Osteoblast (primary cell): ENCODE results near the gene CAPN11. TPM values are rescaled to one million over a fixed set of nuclear protein-coding genes. Genes with fewer than 3 reads are reported as not detected.

Experiments
- DNase-seq: peaks from one replicate; pipeline ENCODE4 v3.0.0; 2011; ENCODE audit warnings: low spot score, mixed read lengths; ENCODE audit not compliant: insufficient read length; ENCODE audit errors: missing footprints
- H2AFZ ChIP-seq: 2 replicates; pipeline ENCODE4 v1.6.0; 2011; ENCODE audit warnings: mild to moderate bottlenecking, low read length
- H3K27ac ChIP-seq: 2 replicates; pipeline ENCODE4 v1.5.1; 2011; ENCODE audit warnings: mild to moderate bottlenecking, low read depth, low read length, moderate library complexity
- H3K27me3 ChIP-seq: 2 replicates; pipeline ENCODE4 v1.6.0; 2012; ENCODE audit warnings: mild to moderate bottlenecking, control low read depth, inconsistent platforms, low read length, moderate library complexity; ENCODE audit not compliant: insufficient read depth
- H3K36me3 ChIP-seq: 2 replicates; pipeline ENCODE4 v1.5.1; 2011; ENCODE audit warnings: mild to moderate bottlenecking, low read length, control low read depth, moderate library complexity; ENCODE audit not compliant: insufficient read depth
- H3K4me1 ChIP-seq: 2 replicates; pipeline ENCODE4 v1.5.1; 2011; ENCODE audit warnings: mild to moderate bottlenecking, low read length, control low read depth, moderate library complexity; ENCODE audit not compliant: insufficient read depth
- H3K4me2 ChIP-seq: 2 replicates; pipeline ENCODE4 v1.6.0; 2011; ENCODE audit warnings: mild to moderate bottlenecking, low read length; ENCODE audit not compliant: insufficient read depth
- H3K4me3 ChIP-seq: fragments of 200-600 bp; sonication (generic); 3 replicates; pipeline ENCODE4 v1.5.1; 2012; ENCODE audit warnings: mild to moderate bottlenecking, low read length, inconsistent platforms; ENCODE audit not compliant: insufficient read depth
- H3K79me2 ChIP-seq: 2 replicates; pipeline ENCODE4 v1.6.0; 2012; ENCODE audit warnings: mild to moderate bottlenecking, low read length, control low read depth, inconsistent platforms; ENCODE audit not compliant: insufficient read depth
- H3K9me3 ChIP-seq: 2 replicates; pipeline ENCODE4 v1.5.1; 2011; ENCODE audit warnings: low read depth, low read length, control low read depth
- H4K20me1 ChIP-seq: 2 replicates; pipeline ENCODE4 v1.6.0; 2012; ENCODE audit warnings: mild to moderate bottlenecking, low read length, control low read depth; ENCODE audit not compliant: insufficient read depth
- total RNA-seq: library from RNA; depleted of rRNA; stranded (reverse); fragments of >200 nt; gene quantifications from 2 replicates; pipeline ENCODE4 v1.2.3, GENCODE V29; 2012
- TF ChIP-seq, protein P1 (sequence below): IDR thresholded peaks from 2 replicates; pipeline ENCODE4 v1.5.1; 2011; ENCODE audit warnings: mild to moderate bottlenecking, low read depth, low read length, moderate library complexity; ENCODE audit errors: extremely low read depth

Gene CAPN11
- total RNA-seq, 1 donor = not detected

DNA sequence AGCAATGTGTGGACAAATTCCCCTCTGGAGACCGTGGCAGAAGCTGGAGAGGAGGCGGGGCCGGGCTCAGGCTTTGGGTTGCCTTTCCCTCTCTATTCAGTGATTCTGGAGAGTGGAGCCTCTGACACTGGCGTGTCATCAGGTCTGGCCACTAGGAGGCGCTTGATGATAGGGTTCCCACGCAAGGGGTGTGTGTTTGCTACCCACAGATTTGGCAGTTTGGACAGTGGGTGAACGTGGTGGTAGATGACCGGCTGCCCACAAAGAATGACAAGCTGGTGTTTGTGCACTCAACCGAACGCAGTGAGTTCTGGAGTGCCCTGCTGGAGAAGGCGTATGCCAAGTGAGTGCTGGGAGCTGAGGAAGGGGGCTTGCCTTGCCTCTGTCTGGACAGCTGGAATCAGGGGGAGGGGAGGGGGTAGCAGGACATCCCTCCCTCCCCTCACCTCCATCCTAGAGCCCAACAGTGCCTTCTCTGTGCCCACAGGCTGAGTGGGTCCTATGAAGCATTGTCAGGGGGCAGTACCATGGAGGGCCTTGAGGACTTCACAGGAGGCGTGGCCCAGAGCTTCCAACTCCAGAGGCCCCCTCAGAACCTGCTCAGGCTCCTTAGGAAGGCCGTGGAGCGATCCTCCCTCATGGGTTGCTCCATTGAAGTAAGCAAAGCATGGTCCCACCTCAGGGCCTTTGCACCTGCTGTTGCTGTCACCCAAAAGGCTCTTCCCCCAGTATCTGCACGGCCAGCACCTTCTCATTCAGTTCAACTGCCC lies 14.3 kb downstream of the CAPN11 start:
- no peaks in the 10 kb centered on the region for H3K79me2 ChIP-seq
- peak; percentile 95 for DNase-seq
- no peak overlapping the region for H2AFZ ChIP-seq
- H4K20me1 ChIP-seq = no peaks in the 10 kb centered on the region
- H3K27me3 ChIP-seq = peaks cover 14% of the 10 kb centered on the region
- no peaks in the 10 kb centered on the region for H3K9me3 ChIP-seq
- no peak overlapping the region for H3K4me3 ChIP-seq
- no peak overlapping the region for H3K4me2 ChIP-seq
- TF ChIP-seq, protein P1, sequence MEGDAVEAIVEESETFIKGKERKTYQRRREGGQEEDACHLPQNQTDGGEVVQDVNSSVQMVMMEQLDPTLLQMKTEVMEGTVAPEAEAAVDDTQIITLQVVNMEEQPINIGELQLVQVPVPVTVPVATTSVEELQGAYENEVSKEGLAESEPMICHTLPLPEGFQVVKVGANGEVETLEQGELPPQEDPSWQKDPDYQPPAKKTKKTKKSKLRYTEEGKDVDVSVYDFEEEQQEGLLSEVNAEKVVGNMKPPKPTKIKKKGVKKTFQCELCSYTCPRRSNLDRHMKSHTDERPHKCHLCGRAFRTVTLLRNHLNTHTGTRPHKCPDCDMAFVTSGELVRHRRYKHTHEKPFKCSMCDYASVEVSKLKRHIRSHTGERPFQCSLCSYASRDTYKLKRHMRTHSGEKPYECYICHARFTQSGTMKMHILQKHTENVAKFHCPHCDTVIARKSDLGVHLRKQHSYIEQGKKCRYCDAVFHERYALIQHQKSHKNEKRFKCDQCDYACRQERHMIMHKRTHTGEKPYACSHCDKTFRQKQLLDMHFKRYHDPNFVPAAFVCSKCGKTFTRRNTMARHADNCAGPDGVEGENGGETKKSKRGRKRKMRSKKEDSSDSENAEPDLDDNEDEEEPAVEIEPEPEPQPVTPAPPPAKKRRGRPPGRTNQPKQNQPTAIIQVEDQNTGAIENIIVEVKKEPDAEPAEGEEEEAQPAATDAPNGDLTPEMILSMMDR = peak; percentile 96
- H3K27ac ChIP-seq = no peak overlapping the region
- no peaks in the 10 kb centered on the region for H3K36me3 ChIP-seq
- H3K4me1 ChIP-seq = peaks cover 5% of the 10 kb centered on the region

DNA sequence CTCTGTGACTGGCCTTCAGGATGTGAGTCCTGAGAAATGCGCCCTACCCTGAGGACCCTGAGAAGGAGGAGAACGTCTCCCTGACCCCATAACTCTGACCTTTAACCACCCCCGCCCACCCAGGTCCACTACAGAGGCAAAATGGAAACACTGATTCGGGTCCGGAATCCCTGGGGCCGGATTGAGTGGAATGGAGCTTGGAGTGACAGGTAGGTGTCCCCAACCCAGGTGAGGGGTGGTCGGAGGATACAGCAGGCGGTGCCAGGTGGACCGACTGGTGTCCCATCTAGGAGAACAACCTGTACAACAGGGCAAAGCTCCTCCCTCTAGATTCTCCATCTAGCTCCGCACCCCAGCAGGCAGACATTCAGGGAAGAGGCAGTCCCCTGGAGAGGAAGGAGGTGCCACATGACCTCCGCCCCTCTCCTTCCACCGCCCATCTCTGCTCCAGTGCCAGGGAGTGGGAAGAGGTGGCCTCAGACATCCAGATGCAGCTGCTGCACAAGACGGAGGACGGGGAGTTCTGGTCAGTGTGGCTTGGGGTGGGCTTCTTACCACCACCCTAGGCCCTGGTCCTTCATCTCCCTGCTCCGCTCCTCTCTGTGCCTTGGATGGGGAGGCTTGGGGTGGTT lies 17.6 kb downstream of the CAPN11 start:
- TF ChIP-seq, protein P1 = no peak
- Histone ChIP-seq H3K27me3 (peaks cover under 1% of the 10 kb centered on the region), H3K27ac (no peak overlapping the region), H3K9me3 (no peaks in the 10 kb centered on the region), H3K4me3 (no peak overlapping the region), H3K4me1 (peaks cover 21% of the 10 kb centered on the region), H2AFZ (no peak overlapping the region), H3K36me3 (no peaks in the 10 kb centered on the region), H3K4me2 (no peak overlapping the region), H4K20me1 (no peaks in the 10 kb centered on the region), H3K79me2 (no peaks in the 10 kb centered on the region)
- no peak for DNase-seq

DNA sequence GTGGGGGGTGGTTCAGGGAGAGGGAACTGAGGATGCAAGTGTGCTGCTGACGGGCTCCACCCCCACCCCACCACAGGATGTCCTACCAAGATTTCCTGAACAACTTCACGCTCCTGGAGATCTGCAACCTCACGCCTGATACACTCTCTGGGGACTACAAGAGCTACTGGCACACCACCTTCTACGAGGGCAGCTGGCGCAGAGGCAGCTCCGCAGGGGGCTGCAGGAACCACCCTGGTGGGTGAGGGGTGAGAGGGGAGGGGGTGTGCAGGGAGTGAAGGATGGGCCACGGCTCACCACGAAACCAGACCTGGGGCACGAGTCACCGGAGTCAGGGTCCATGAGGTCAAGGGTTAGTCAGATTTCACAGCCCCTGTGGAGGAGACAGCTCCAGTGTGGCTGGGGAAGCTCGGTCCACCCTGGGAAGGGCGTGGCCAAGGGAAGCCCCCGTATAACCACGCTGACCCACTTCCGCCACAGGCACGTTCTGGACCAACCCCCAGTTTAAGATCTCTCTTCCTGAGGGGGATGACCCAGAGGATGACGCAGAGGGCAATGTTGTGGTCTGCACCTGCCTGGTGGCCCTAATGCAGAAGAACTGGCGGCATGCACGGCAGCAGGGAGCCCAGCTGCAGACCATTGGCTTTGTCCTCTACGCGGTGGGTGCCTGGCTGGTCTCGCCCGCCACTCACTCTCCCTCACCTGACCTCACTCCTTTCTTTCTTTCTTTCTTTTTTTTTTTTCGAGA lies 18.3 kb downstream of the CAPN11 start:
- no peak overlapping the region for H3K4me3 ChIP-seq
- no peaks in the 10 kb centered on the region for H3K27me3 ChIP-seq
- no peak overlapping the region for H3K4me2 ChIP-seq
- TF ChIP-seq, protein P1 = no peak
- DNase-seq = no peak
- H2AFZ ChIP-seq = no peak overlapping the region
- no peak overlapping the region for H3K27ac ChIP-seq
- H4K20me1 ChIP-seq = no peaks in the 10 kb centered on the region
- H3K9me3 ChIP-seq = no peaks in the 10 kb centered on the region
- H3K4me1 ChIP-seq = peaks cover 21% of the 10 kb centered on the region
- no peaks in the 10 kb centered on the region for H3K36me3 ChIP-seq
- H3K79me2 ChIP-seq = no peaks in the 10 kb centered on the region
